ENCODE data around the gene CBX7. TPM values are rescaled to one million over a fixed set of nuclear protein-coding genes. Genes with fewer than 3 reads are reported as not detected.

CBX7 gene
- total RNA-seq, 4 donors from 2014 or later = 129 to 251 (median 173) TPM

GRCh38 chr22:39142088-39142680, 10.3 kb downstream of the CBX7 start:
- TF ChIP-seq EP300 (IDR thresholded peaks at IDR 0.05) (no peak), CTCF (IDR thresholded peaks at IDR 0.05) (no peak), POLR2A (IDR thresholded peaks at IDR 0.05; ENCODE audit: low read depth) (no peak), POLR2AphosphoS5 (IDR thresholded peaks at IDR 0.05) (no peak)
- H3K4me3 ChIP-seq = no peak overlapping the region
- H3K9me3 ChIP-seq = no peaks in the 10 kb centered on the region
- intact Hi-C loops (cut with DNase I) = loop anchor here (5.0 kb wide), 1 partner anchor 275 kb away; no protein-coding TSS in a partner anchor
- H3K27me3 ChIP-seq = no peaks in the 10 kb centered on the region
- H3K4me1 ChIP-seq = peaks cover 36 to 55% (median 43%) of the 10 kb centered on the region in 4 donors
- peaks cover 5 to 46% (median 24%) of the 10 kb centered on the region in 4 donors for H3K36me3 ChIP-seq
- DNase-seq (ENCODE audit: extremely low spot score) = no peak
- 89% methylated on average over 12 of the region's 14 CpGs for WGBS
- H3K27ac ChIP-seq (replicated peaks in 1 of 4) = no peak overlapping the region

- WGBS = 64% methylated on average over 5 of the region's 7 CpGs
- TF ChIP-seq POLR2AphosphoS5 (IDR thresholded peaks at IDR 0.05) (no peak), POLR2A (IDR thresholded peaks at IDR 0.05; ENCODE audit: low read depth) (no peak), CTCF (IDR thresholded peaks at IDR 0.05) (no peak), EP300 (IDR thresholded peaks at IDR 0.05) (no peak)
These were observed 12.5 kb downstream of the CBX7 start for GRCh38 chr22:39139933-39140332.

GRCh38 chr22:39138357-39138997, 14.0 kb downstream of the CBX7 start:
- Histone ChIP-seq H3K9me3 (no peaks in the 10 kb centered on the region), H3K27ac (replicated peaks in 1 of 4) (no peak overlapping the region), H3K4me3 (no peak overlapping the region), H3K4me1 (peaks cover 7 to 45% (median 29%) of the 10 kb centered on the region in 4 donors), H3K27me3 (no peaks in the 10 kb centered on the region), H3K36me3 (peaks cover 16 to 70% (median 34%) of the 10 kb centered on the region in 4 donors)
- no peak for DNase-seq (ENCODE audit: extremely low spot score)
- intact Hi-C loops (cut with DNase I) = no loop called here
- TF ChIP-seq EP300 (IDR thresholded peaks at IDR 0.05) (no peak), POLR2A (IDR thresholded peaks at IDR 0.05; ENCODE audit: low read depth) (no peak), CTCF (IDR thresholded peaks at IDR 0.05) (no peak), POLR2AphosphoS5 (IDR thresholded peaks at IDR 0.05) (no peak)
- WGBS = 77% methylated on average over 11 of the region's 14 CpGs

More at GRCh38 chr22:39139933-39140332, 12.5 kb downstream of the CBX7 start:
- H3K36me3 ChIP-seq = peaks cover 5 to 56% (median 24%) of the 10 kb centered on the region in 4 donors
- no peaks in the 10 kb centered on the region for H3K27me3 ChIP-seq
- peaks cover 22 to 47% (median 33%) of the 10 kb centered on the region in 4 donors for H3K4me1 ChIP-seq
- intact Hi-C loops (cut with DNase I) = loop anchor here (5.0 kb wide), 1 partner anchor 273 kb away; no protein-coding TSS in a partner anchor
- H3K27ac ChIP-seq (replicated peaks in 1 of 4) = no peak overlapping the region
- no peaks in the 10 kb centered on the region for H3K9me3 ChIP-seq
- H3K4me3 ChIP-seq = no peak overlapping the region
- no peak for DNase-seq (ENCODE audit: extremely low spot score)

- intact Hi-C loops (cut with DNase I) = no loop called here
- H3K36me3 ChIP-seq = peaks cover 26 to 84% (median 47%) of the 10 kb centered on the region in 4 donors
These were observed 16.2 kb downstream of the CBX7 start for GRCh38 chr22:39136317-39136716.

More at GRCh38 chr22:39136317-39136716, 16.2 kb downstream of the CBX7 start:
- Histone ChIP-seq H3K4me1 (peaks cover 11 to 47% (median 30%) of the 10 kb centered on the region in 4 donors), H3K4me3 (no peak overlapping the region), H3K27me3 (no peaks in the 10 kb centered on the region), H3K27ac (replicated peaks in 1 of 4) (no peak overlapping the region), H3K9me3 (no peaks in the 10 kb centered on the region)
- WGBS = 92% methylated on average over 5 of the region's 8 CpGs
- TF ChIP-seq EP300 (IDR thresholded peaks at IDR 0.05) (no peak), POLR2A (IDR thresholded peaks at IDR 0.05; ENCODE audit: low read depth) (no peak), CTCF (IDR thresholded peaks at IDR 0.05) (no peak), POLR2AphosphoS5 (IDR thresholded peaks at IDR 0.05) (no peak)
- DNase-seq (ENCODE audit: extremely low spot score) = no peak
